PC-3 (cell line): ENCODE data around the gene CHMP6. TPM values are rescaled to one million over a fixed set of nuclear protein-coding genes. Genes with fewer than 3 reads are reported as not detected.

ENCODE experiments used
- ATAC-seq: fragments of 200-7000 bp; cut with Tn5 transposase; 2 replicates; pipeline ENCODE4 v1.9.1; 2020; ENCODE audit warnings: mild to moderate bottlenecking, moderate library complexity
- BruUV-seq: library from RNA; stranded (reverse); fragments of 400-500 nt; replicated peaks from 2 replicates; lab custom pipeline; 2021; lab: Mats Ljungman, UMichigan
- CTCF ChIA-PET: fragments of 300-600 bp; sonication (Branson Sonifier 250); formaldehyde crosslinking; loops from one replicate; lab custom pipeline; 2022; ENCODE audit warnings: antibody characterized with exemption; lab: Charles Lee
- POLR2A ChIA-PET: fragments of 300-600 bp; sonication (Branson Sonifier 250); formaldehyde crosslinking; loops from one replicate; lab custom pipeline; 2022; ENCODE audit warnings: antibody characterized with exemption; ENCODE audit not compliant: unreplicated experiment; lab: Charles Lee
- DNase-seq: peaks from one replicate; pipeline ENCODE4 v3.0.0-alpha.2; 2015
- H2AFZ ChIP-seq: fragments of 300-600 bp; sonication (generic); 2 replicates; pipeline ENCODE4 v1.6.0; 2016; ENCODE audit warnings: antibody characterized with exemption, low read length
- H3F3A ChIP-seq: fragments of 300-600 bp; sonication (generic); one replicate; pipeline ENCODE4 v1.6.0; 2017; ENCODE audit warnings: antibody characterized with exemption, low read length, control low read depth, mild to moderate bottlenecking; ENCODE audit not compliant: unreplicated experiment
- H3K27ac ChIP-seq: fragments of 300-600 bp; sonication (generic); 2 replicates; pipeline ENCODE4 v1.5.1; 2016; ENCODE audit warnings: mild to moderate bottlenecking, low read length
- H3K27me3 ChIP-seq: fragments of 300-600 bp; sonication (generic); 2 replicates; pipeline ENCODE4 v1.6.1; 2016; ENCODE audit warnings: low read length, mixed read lengths
- H3K36me3 ChIP-seq: fragments of 300-600 bp; sonication (generic); 2 replicates; pipeline ENCODE4 v1.6.1; 2016; ENCODE audit warnings: low read depth, mixed run types, low read length, mixed read lengths
- H3K4me1 ChIP-seq: fragments of 300-600 bp; sonication (generic); 2 replicates; pipeline ENCODE4 v1.5.1; 2016; ENCODE audit warnings: low read length; ENCODE audit not compliant: insufficient read depth
- H3K4me2 ChIP-seq: fragments of 300-600 bp; sonication (generic); 2 replicates; pipeline ENCODE4 v1.6.0; 2016; ENCODE audit warnings: low read length
- H3K4me3 ChIP-seq: fragments of 300-600 bp; sonication (generic); 2 replicates; pipeline ENCODE4 v1.5.1; 2016; ENCODE audit warnings: mild to moderate bottlenecking, low read length, mixed read lengths
- H3K79me2 ChIP-seq: fragments of 300-600 bp; sonication (generic); 2 replicates; pipeline ENCODE4 v1.6.1; 2017; ENCODE audit warnings: low read length, mixed read lengths
- H3K9ac ChIP-seq: fragments of 300-600 bp; sonication (generic); 2 replicates; pipeline ENCODE4 v1.6.0; 2016; ENCODE audit warnings: mild to moderate bottlenecking, low read length
- H3K9me2 ChIP-seq: fragments of 300-600 bp; sonication (generic); replicated peaks from 2 replicates; pipeline ENCODE4 v1.6.1; 2016; ENCODE audit warnings: mixed run types, low read length, mixed read lengths
- H3K9me3 ChIP-seq: fragments of 300-600 bp; sonication (generic); 2 replicates; pipeline ENCODE4 v1.6.1; 2016; ENCODE audit warnings: low read length, mixed read lengths
- H4K20me1 ChIP-seq: fragments of 300-600 bp; sonication (generic); 2 replicates; pipeline ENCODE4 v1.6.1; 2016; ENCODE audit warnings: low read length, mixed read lengths
- CTCF ChIP-seq: fragments of 300-600 bp; sonication (generic); conservative IDR thresholded peaks from 2 replicates; pipeline ENCODE4 v1.5.1; 2017; ENCODE audit warnings: antibody characterized with exemption, low read depth, mild to moderate bottlenecking, low read length
- EZH2 ChIP-seq: fragments of 300-600 bp; sonication (generic); IDR thresholded peaks from one replicate; pipeline ENCODE4 v1.6.1; 2017; ENCODE audit warnings: antibody characterized with exemption, mild to moderate bottlenecking, low read length; ENCODE audit not compliant: unreplicated experiment
- EZH2phosphoT487 ChIP-seq: fragments of 300-600 bp; sonication (generic); IDR thresholded peaks from 2 replicates; pipeline ENCODE4 v1.6.1; 2018; ENCODE audit warnings: mild to moderate bottlenecking, antibody characterized with exemption, low read length, borderline replicate concordance
- intact Hi-C: fragments of 100-400 bp; cut with micrococcal nuclease; formaldehyde crosslinking; loops from 2 replicates; pipeline ENCODE4 v1.9.0; 2023
- total RNA-seq: library from RNA; depleted of rRNA; stranded (reverse); fragments of >200 nt; gene quantifications from 2 replicates; pipeline ENCODE4 v1.2.3, GENCODE V29; 2014

Gene CHMP6
- total RNA-seq, 1 experiment from 2014 or later, result 26.1 TPM

- Histone ChIP-seq H3K9me3 (no peaks in the 10 kb centered on the region), H3K36me3 (no peaks in the 10 kb centered on the region; the same call in 1 of the 2 replicates), H3K27me3 (no peaks in the 10 kb centered on the region), H2AFZ (no peak overlapping the region), H3K27ac (no peak overlapping the region), H3F3A (no peaks in the 10 kb centered on the region), H3K9ac (no peak overlapping the region), H4K20me1 (no peaks in the 10 kb centered on the region), H3K4me3 (no peak overlapping the region), H3K4me2 (no peak overlapping the region), H3K9me2 (no peaks in the 10 kb centered on the region), H3K79me2 (no peaks in the 10 kb centered on the region), H3K4me1 (no peaks in the 10 kb centered on the region)
- intact Hi-C loops, result no loop called here
- no peak for DNase-seq
- TF ChIP-seq CTCF, result no peak
- ATAC-seq, result no peak
- BruUV-seq, result no TSS peak
- ChIA-PET CTCF (no interaction called here), POLR2A (no interaction called here)
These were observed 48.1 kb upstream of the CHMP6 start for GRCh38 chr17:80943346-80944145.

- Histone ChIP-seq H3K79me2 (no peaks in the 10 kb centered on the region), H3K27ac (no peak overlapping the region), H4K20me1 (no peaks in the 10 kb centered on the region), H3K9me3 (no peaks in the 10 kb centered on the region), H3K9ac (no peak overlapping the region), H3K4me1 (no peaks in the 10 kb centered on the region), H3K4me3 (no peak overlapping the region), H3K36me3 (no peaks in the 10 kb centered on the region; the same call in 1 of the 2 replicates), H3K27me3 (no peaks in the 10 kb centered on the region), H2AFZ (no peak overlapping the region), H3K4me2 (no peak overlapping the region), H3F3A (no peaks in the 10 kb centered on the region), H3K9me2 (no peaks in the 10 kb centered on the region)
- ChIA-PET POLR2A (no interaction called here), CTCF (no interaction called here)
- DNase-seq, result no peak
- no TSS peak for BruUV-seq
- intact Hi-C loops, result no loop called here
- TF ChIP-seq CTCF, result no peak
- TF ChIP-seq EZH2phosphoT487, result no peak
- no peak for TF ChIP-seq EZH2
- ATAC-seq, result no peak
These were observed 47.3 kb upstream of the CHMP6 start for GRCh38 chr17:80944326-80944725.

GRCh38 chr17:80945736-80946135 lies 45.9 kb upstream of the CHMP6 start:
- no peaks in the 10 kb centered on the region for H3F3A ChIP-seq
- no peak overlapping the region for H3K27ac ChIP-seq
- no peaks in the 10 kb centered on the region for H3K9me3 ChIP-seq
- no peak overlapping the region for H3K9ac ChIP-seq
- POLR2A ChIA-PET, result no interaction called here
- no peaks in the 10 kb centered on the region for H4K20me1 ChIP-seq
- H3K4me2 ChIP-seq, result no peak overlapping the region
- H3K36me3 ChIP-seq, result no peaks in the 10 kb centered on the region; the same call in 1 of the 2 replicates
- no peak overlapping the region for H3K4me3 ChIP-seq
- intact Hi-C loops, result no loop called here
- BruUV-seq, result no TSS peak
- TF ChIP-seq CTCF (no peak), EZH2 (no peak), EZH2phosphoT487 (no peak)
- DNase-seq (no peak), ATAC-seq (no peak)
- no peaks in the 10 kb centered on the region for H3K79me2 ChIP-seq
- no peaks in the 10 kb centered on the region for H3K9me2 ChIP-seq
- no peaks in the 10 kb centered on the region for H3K27me3 ChIP-seq
- CTCF ChIA-PET, result no interaction called here
- no peaks in the 10 kb centered on the region for H3K4me1 ChIP-seq
- H2AFZ ChIP-seq, result no peak overlapping the region
